Left ventricle myocardium inferior (tissue), 1 donor: Measurements from ENCODE around the gene MTMR1. TPM values are rescaled to one million over a fixed set of nuclear protein-coding genes. Genes with fewer than 3 reads are reported as not detected.

Experiments
- DNase-seq: peaks from one replicate; pipeline ENCODE4 v3.0.0-alpha.2; 2020
- H3K27ac ChIP-seq: fragments of 200-600 bp; replicated peaks from 2 replicates; pipeline ENCODE4 v1.8.0; 2021
- H3K27me3 ChIP-seq: fragments of 200-600 bp; 2 replicates; pipeline ENCODE4 v1.8.0; 2021; ENCODE audit warnings: low read depth
- H3K36me3 ChIP-seq: fragments of 200-600 bp; 2 replicates; pipeline ENCODE4 v1.8.0; 2021
- H3K4me1 ChIP-seq: fragments of 200-600 bp; 2 replicates; pipeline ENCODE4 v1.8.0; 2021
- H3K4me3 ChIP-seq: fragments of 200-600 bp; 2 replicates; pipeline ENCODE4 v1.8.0; 2021; ENCODE audit warnings: mild to moderate bottlenecking, moderate library complexity
- H3K9me3 ChIP-seq: fragments of 200-600 bp; replicated peaks from 2 replicates; pipeline ENCODE4 v1.8.0; 2021
- intact Hi-C: fragments of 100-400 bp; cut with micrococcal nuclease; formaldehyde crosslinking; loops from one replicate; pipeline ENCODE4 v1.11.0; 2022
- total RNA-seq: library from RNA; stranded (reverse); fragmentation: NEBNext Ultra II Directional; extraction: Animal tissue kit (Norgen Biotek cat#: 25700); gene quantifications from one replicate; pipeline ENCODE4 v1.2.1, GENCODE V29; 2021
- TF ChIP-seq, protein P1 (sequence below): fragments of 200-600 bp; IDR thresholded peaks from 2 replicates; pipeline ENCODE4 v1.8.0; 2021; ENCODE audit warnings: antibody characterized with exemption, mild to moderate bottlenecking, borderline replicate concordance
- donor health status: DM: no; HTN: yes; CAD: no; lungs with severe emphysema.

Gene MTMR1
- total RNA-seq, 1 donor from 2014 or later: 18.6 TPM

DNA sequence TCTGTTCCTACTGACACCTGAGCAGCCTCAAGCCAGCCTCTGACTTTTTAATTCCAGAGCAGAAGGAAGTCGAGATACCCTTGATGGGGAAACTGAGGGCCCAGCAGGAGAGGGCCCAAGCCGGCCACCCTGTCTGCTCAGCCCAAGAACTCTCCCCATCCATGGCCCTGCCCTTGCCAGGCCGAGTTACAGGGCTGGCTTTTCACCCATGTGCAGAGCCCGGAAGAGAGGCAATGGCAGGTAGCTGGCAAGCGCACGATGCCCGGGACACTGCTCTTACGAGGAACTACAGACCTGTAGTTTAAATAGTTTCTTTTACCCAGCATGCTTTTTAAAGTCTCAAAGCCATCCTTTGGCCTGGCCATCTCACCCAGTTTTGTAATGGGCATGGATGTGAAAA lies 79.9 kb downstream of the MTMR1 start:
- Histone ChIP-seq H3K27ac (no peak overlapping the region), H3K4me3 (no peak overlapping the region), H3K27me3 (no peaks in the 10 kb centered on the region), H3K4me1 (no peaks in the 10 kb centered on the region), H3K9me3 (no peaks in the 10 kb centered on the region), H3K36me3 (peaks cover 7% of the 10 kb centered on the region)
- intact Hi-C loops: loop anchor here (5.0 kb wide), 1 partner anchor 309 kb away; no protein-coding TSS in a partner anchor
- TF ChIP-seq, protein P1, sequence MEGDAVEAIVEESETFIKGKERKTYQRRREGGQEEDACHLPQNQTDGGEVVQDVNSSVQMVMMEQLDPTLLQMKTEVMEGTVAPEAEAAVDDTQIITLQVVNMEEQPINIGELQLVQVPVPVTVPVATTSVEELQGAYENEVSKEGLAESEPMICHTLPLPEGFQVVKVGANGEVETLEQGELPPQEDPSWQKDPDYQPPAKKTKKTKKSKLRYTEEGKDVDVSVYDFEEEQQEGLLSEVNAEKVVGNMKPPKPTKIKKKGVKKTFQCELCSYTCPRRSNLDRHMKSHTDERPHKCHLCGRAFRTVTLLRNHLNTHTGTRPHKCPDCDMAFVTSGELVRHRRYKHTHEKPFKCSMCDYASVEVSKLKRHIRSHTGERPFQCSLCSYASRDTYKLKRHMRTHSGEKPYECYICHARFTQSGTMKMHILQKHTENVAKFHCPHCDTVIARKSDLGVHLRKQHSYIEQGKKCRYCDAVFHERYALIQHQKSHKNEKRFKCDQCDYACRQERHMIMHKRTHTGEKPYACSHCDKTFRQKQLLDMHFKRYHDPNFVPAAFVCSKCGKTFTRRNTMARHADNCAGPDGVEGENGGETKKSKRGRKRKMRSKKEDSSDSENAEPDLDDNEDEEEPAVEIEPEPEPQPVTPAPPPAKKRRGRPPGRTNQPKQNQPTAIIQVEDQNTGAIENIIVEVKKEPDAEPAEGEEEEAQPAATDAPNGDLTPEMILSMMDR: no peak
- DNase-seq: no peak

DNA sequence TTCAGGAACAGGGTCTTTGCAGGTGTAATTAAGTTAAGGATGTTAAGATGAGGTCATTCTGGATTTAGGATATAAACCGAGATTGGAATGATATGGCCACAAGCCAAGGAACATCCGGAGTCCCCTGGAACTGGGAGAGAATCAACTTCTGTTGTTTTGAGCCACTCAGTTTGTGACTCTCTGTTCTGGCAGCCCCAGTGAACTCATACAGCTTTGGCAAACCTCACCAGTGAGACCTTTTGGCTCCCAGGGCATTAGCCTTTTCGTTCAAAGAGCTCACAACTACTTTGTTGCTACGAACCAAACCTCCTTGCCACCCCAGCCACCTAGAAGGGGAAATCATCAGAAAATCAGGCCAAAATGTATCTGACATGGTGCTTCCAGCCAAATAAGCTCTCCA lies 80.4 kb downstream of the MTMR1 start:
- Histone ChIP-seq H3K4me1 (no peaks in the 10 kb centered on the region), H3K36me3 (peaks cover 7% of the 10 kb centered on the region), H3K27me3 (no peaks in the 10 kb centered on the region), H3K27ac (no peak overlapping the region), H3K4me3 (no peak overlapping the region), H3K9me3 (no peaks in the 10 kb centered on the region)
- DNase-seq: no peak
- TF ChIP-seq, protein P1: no peak
- intact Hi-C loops: loop anchor here (5.0 kb wide), 1 partner anchor 309 kb away; no protein-coding TSS in a partner anchor

GRCh38 chrX:150774798-150775568 lies 81.8 kb downstream of the MTMR1 start:
- intact Hi-C loops: loop anchor here (5.0 kb wide), 1 partner anchor 307 kb away; no protein-coding TSS in a partner anchor

GRCh38 chrX:150775569-150776350 lies 82.6 kb downstream of the MTMR1 start:
- intact Hi-C loops: no loop called here
- no peak for DNase-seq

More at GRCh38 chrX:150774798-150775568, 81.8 kb downstream of the MTMR1 start:
- no peak overlapping the region for H3K4me3 ChIP-seq
- no peak overlapping the region for H3K27ac ChIP-seq
- no peaks in the 10 kb centered on the region for H3K4me1 ChIP-seq
- H3K9me3 ChIP-seq: no peaks in the 10 kb centered on the region
- TF ChIP-seq, protein P1: no peak
- no peaks in the 10 kb centered on the region for H3K27me3 ChIP-seq
- peaks cover 7% of the 10 kb centered on the region for H3K36me3 ChIP-seq
- no peak for DNase-seq

DNA sequence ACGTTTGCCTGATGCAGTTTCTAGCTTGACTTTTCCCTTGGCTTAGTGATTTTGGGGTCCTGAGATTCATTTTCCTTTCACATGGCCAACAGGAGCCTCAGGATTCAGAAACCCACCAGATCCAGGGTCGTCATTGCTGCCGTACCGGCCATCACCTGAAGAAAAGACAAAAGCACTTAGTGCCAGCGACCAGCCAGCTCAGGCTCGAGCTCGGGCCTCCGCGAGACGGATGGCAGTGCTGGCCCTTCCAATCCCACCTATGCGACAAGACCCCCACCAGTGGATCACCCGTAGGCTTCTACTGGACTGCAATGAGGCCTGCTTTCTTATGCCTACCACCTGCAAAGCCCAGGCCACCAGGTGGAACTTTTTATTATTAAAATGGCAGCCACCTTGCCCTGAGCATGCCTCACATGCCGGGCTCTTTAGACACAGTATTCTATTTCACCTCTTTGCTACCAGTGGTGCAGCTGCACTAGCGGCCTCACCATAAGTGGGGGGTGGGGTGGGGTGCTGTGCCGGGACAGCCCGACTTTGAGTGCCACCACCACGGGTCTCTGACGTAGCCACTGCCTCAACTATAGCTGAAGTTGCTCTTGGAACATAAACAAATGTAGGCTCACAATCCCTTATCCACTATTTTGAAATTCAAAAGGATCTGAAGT lies 84.3 kb downstream of the MTMR1 start:
- H3K4me1 ChIP-seq: no peaks in the 10 kb centered on the region
- peaks cover 7% of the 10 kb centered on the region for H3K36me3 ChIP-seq
- no peak overlapping the region for H3K27ac ChIP-seq
- H3K9me3 ChIP-seq: no peaks in the 10 kb centered on the region
- TF ChIP-seq, protein P1: no peak
- intact Hi-C loops: no loop called here
- DNase-seq: no peak
- H3K27me3 ChIP-seq: no peaks in the 10 kb centered on the region
- H3K4me3 ChIP-seq: no peak overlapping the region

More at GRCh38 chrX:150775569-150776350, 82.6 kb downstream of the MTMR1 start:
- Histone ChIP-seq H3K4me1 (no peaks in the 10 kb centered on the region), H3K4me3 (no peak overlapping the region), H3K27ac (no peak overlapping the region), H3K27me3 (no peaks in the 10 kb centered on the region), H3K36me3 (peaks cover 7% of the 10 kb centered on the region), H3K9me3 (no peaks in the 10 kb centered on the region)
- TF ChIP-seq, protein P1: no peak
